ENCODE data around the gene PAMR1. TPM values are rescaled to one million over a fixed set of nuclear protein-coding genes. Genes with fewer than 3 reads are reported as not detected.

PAMR1 gene
- total RNA-seq, result not detected
- not detected for polyA plus RNA-seq

GRCh38 chr11:35525501-35526175 lies at the start of gene PAMR1:
Gene PAMR1, minus strand, starts transcription at chr11:35525616. Its CDS starts 31 bp downstream, at chr11:35525585.
- H3K4me3 Mint-ChIP-seq, result peak within 1 kb of the TSS in 2 of 8 donors; percentile 1 to 37
- CTCF ChIA-PET (ENCODE audit: partially characterized antibody), result no interaction called here

GRCh38 chr11:35571696-35572095 lies 46.3 kb upstream of the PAMR1 start:
- Mint-ChIP-seq H3K36me3 (no peaks in the 10 kb centered on the region), H3K4me1 (no peaks in the 10 kb centered on the region), H3K27ac (no peak overlapping the region), H3K4me3 (no peak overlapping the region), H3K9me3 (peaks cover 0 to 14% (median 5%) of the 10 kb centered on the region in 8 donors), H3K27me3 (peaks cover 18 to 26% of the 10 kb centered on the region in 2 donors)
- H3K27me3 ChIP-seq (ENCODE audit: insufficient read depth, low read length), result no peaks in the 10 kb centered on the region
- H3K4me3 ChIP-seq (ENCODE audit: low read length in 2 of 2), result no peak overlapping the region
- POLR2A ChIA-PET (ENCODE audit: partially characterized antibody), result no interaction called here
- DNase-seq, result no peak
- CTCF ChIA-PET (ENCODE audit: partially characterized antibody), result no interaction called here
- no peak overlapping the region for H3K27ac ChIP-seq (ENCODE audit: low read depth, low read length)
- no peaks in the 10 kb centered on the region for H3K36me3 ChIP-seq (ENCODE audit: insufficient read depth, low read length)
- H3K4me1 ChIP-seq (ENCODE audit: insufficient read depth, low read length), result no peaks in the 10 kb centered on the region
- intact Hi-C loops (cut with micrococcal nuclease), result no loop called here
- H3K9me3 ChIP-seq (ENCODE audit: control insufficient read depth in 1 of 2, low read length in 2 of 2), result no peaks in the 10 kb centered on the region

More at GRCh38 chr11:35525501-35526175, at the start of gene PAMR1:
- Histone ChIP-seq H3K27ac (ENCODE audit: low read depth, low read length) (no peak within 1 kb of the TSS), H3K36me3 (ENCODE audit: insufficient read depth, low read length) (no peaks in the 10 kb centered on the region), H3K27me3 (ENCODE audit: insufficient read depth, low read length) (peaks cover 22% of the 10 kb centered on the region), H3K4me3 (ENCODE audit: low read length in 2 of 2) (no peak within 1 kb of the TSS), H3K4me1 (ENCODE audit: insufficient read depth, low read length) (no peaks in the 10 kb centered on the region), H3K9me3 (ENCODE audit: control insufficient read depth in 1 of 2, low read length in 2 of 2) (no peaks in the 10 kb centered on the region)
- no peak for DNase-seq
- H3K27me3 Mint-ChIP-seq, result peaks cover 45 to 60% of the 10 kb centered on the region in 2 donors
- peaks cover 0 to 5% (median 4%) of the 10 kb centered on the region in 4 donors for H3K4me1 Mint-ChIP-seq
- H3K36me3 Mint-ChIP-seq, result no peaks in the 10 kb centered on the region
- POLR2A ChIA-PET (ENCODE audit: partially characterized antibody), result no interaction called here
- intact Hi-C loops (cut with micrococcal nuclease), result no loop called here
- no peaks in the 10 kb centered on the region for H3K9me3 Mint-ChIP-seq
- no peak within 1 kb of the TSS for H3K27ac Mint-ChIP-seq

GRCh38 chr11:35567737-35568465 lies 42.5 kb upstream of the PAMR1 start:
- Histone ChIP-seq H3K27me3 (ENCODE audit: insufficient read depth, low read length) (no peaks in the 10 kb centered on the region), H3K27ac (ENCODE audit: low read depth, low read length) (no peak overlapping the region), H3K4me1 (ENCODE audit: insufficient read depth, low read length) (no peaks in the 10 kb centered on the region), H3K36me3 (ENCODE audit: insufficient read depth, low read length) (no peaks in the 10 kb centered on the region), H3K4me3 (ENCODE audit: low read length in 2 of 2) (no peak overlapping the region), H3K9me3 (ENCODE audit: control insufficient read depth in 1 of 2, low read length in 2 of 2) (no peaks in the 10 kb centered on the region)
- ChIA-PET CTCF (ENCODE audit: partially characterized antibody) (no interaction called here), POLR2A (ENCODE audit: partially characterized antibody) (no interaction called here)
- Mint-ChIP-seq H3K9me3 (peaks cover 0 to 14% (median under 1%) of the 10 kb centered on the region in 8 donors), H3K4me3 (no peak overlapping the region), H3K4me1 (no peaks in the 10 kb centered on the region), H3K27ac (no peak overlapping the region), H3K36me3 (no peaks in the 10 kb centered on the region), H3K27me3 (peaks cover 13 to 25% of the 10 kb centered on the region in 2 donors)
- intact Hi-C loops (cut with micrococcal nuclease), result no loop called here
- no peak for DNase-seq

GRCh38 chr11:35566885-35567284 lies 41.5 kb upstream of the PAMR1 start:
- ChIA-PET POLR2A (ENCODE audit: partially characterized antibody) (no interaction called here), CTCF (ENCODE audit: partially characterized antibody) (no interaction called here)
- no peak for DNase-seq
- Histone ChIP-seq H3K9me3 (ENCODE audit: control insufficient read depth in 1 of 2, low read length in 2 of 2) (no peaks in the 10 kb centered on the region), H3K27me3 (ENCODE audit: insufficient read depth, low read length) (no peaks in the 10 kb centered on the region), H3K36me3 (ENCODE audit: insufficient read depth, low read length) (no peaks in the 10 kb centered on the region), H3K4me1 (ENCODE audit: insufficient read depth, low read length) (no peaks in the 10 kb centered on the region), H3K4me3 (ENCODE audit: low read length in 2 of 2) (no peak overlapping the region), H3K27ac (ENCODE audit: low read depth, low read length) (no peak overlapping the region)
- Mint-ChIP-seq H3K4me3 (no peak overlapping the region), H3K9me3 (peaks cover 0 to 14% (median under 1%) of the 10 kb centered on the region in 8 donors), H3K27me3 (peaks cover 13 to 22% of the 10 kb centered on the region in 2 donors), H3K36me3 (no peaks in the 10 kb centered on the region), H3K4me1 (no peaks in the 10 kb centered on the region), H3K27ac (no peak overlapping the region)
- intact Hi-C loops (cut with micrococcal nuclease), result no loop called here

- Mint-ChIP-seq H3K4me3 (no peak overlapping the region), H3K9me3 (peaks cover 0 to 14% (median under 1%) of the 10 kb centered on the region in 8 donors), H3K27ac (no peak overlapping the region), H3K36me3 (no peaks in the 10 kb centered on the region), H3K4me1 (no peaks in the 10 kb centered on the region), H3K27me3 (peaks cover 13 to 20% of the 10 kb centered on the region in 2 donors)
- ChIA-PET CTCF (ENCODE audit: partially characterized antibody) (interaction anchor here (1.2 kb wide), 1 partner anchor 256 kb away, joined by 3 read pairs; no protein-coding TSS in a partner anchor), POLR2A (ENCODE audit: partially characterized antibody) (no interaction called here)
- intact Hi-C loops (cut with micrococcal nuclease), result no loop called here
- Histone ChIP-seq H3K36me3 (ENCODE audit: insufficient read depth, low read length) (no peaks in the 10 kb centered on the region), H3K4me1 (ENCODE audit: insufficient read depth, low read length) (no peaks in the 10 kb centered on the region), H3K4me3 (ENCODE audit: low read length in 2 of 2) (no peak overlapping the region), H3K27me3 (ENCODE audit: insufficient read depth, low read length) (no peaks in the 10 kb centered on the region), H3K9me3 (ENCODE audit: control insufficient read depth in 1 of 2, low read length in 2 of 2) (no peaks in the 10 kb centered on the region), H3K27ac (ENCODE audit: low read depth, low read length) (no peak overlapping the region)
- no peak for DNase-seq
Observed at GRCh38 chr11:35566181-35566580, 40.8 kb upstream of the PAMR1 start.

- Histone ChIP-seq H3K27me3 (ENCODE audit: insufficient read depth, low read length) (no peaks in the 10 kb centered on the region), H3K4me1 (ENCODE audit: insufficient read depth, low read length) (no peaks in the 10 kb centered on the region), H3K36me3 (ENCODE audit: insufficient read depth, low read length) (no peaks in the 10 kb centered on the region), H3K4me3 (ENCODE audit: low read length in 2 of 2) (no peak overlapping the region), H3K9me3 (ENCODE audit: control insufficient read depth in 1 of 2, low read length in 2 of 2) (no peaks in the 10 kb centered on the region), H3K27ac (ENCODE audit: low read depth, low read length) (no peak overlapping the region)
- no peak overlapping the region for H3K27ac Mint-ChIP-seq
- H3K9me3 Mint-ChIP-seq, result peaks cover 0 to 9% (median 0%) of the 10 kb centered on the region in 8 donors
- no peaks in the 10 kb centered on the region for H3K36me3 Mint-ChIP-seq
- ChIA-PET POLR2A (ENCODE audit: partially characterized antibody) (no interaction called here), CTCF (ENCODE audit: partially characterized antibody) (no interaction called here)
- no peaks in the 10 kb centered on the region for H3K4me1 Mint-ChIP-seq
- no peak for DNase-seq
- intact Hi-C loops (cut with micrococcal nuclease), result no loop called here
- peaks cover 19 to 21% of the 10 kb centered on the region in 2 donors for H3K27me3 Mint-ChIP-seq
- H3K4me3 Mint-ChIP-seq, result no peak overlapping the region
Observed at GRCh38 chr11:35564245-35564595, 38.8 kb upstream of the PAMR1 start.

GRCh38 chr11:35563484-35564244 lies 38.2 kb upstream of the PAMR1 start:
- H3K4me1 ChIP-seq (ENCODE audit: insufficient read depth, low read length), result no peaks in the 10 kb centered on the region
- no peak overlapping the region for H3K4me3 ChIP-seq (ENCODE audit: low read length in 2 of 2)
- H3K36me3 Mint-ChIP-seq, result no peaks in the 10 kb centered on the region
- intact Hi-C loops (cut with micrococcal nuclease), result no loop called here
- CTCF ChIA-PET (ENCODE audit: partially characterized antibody), result interaction anchor here (0.9 kb wide), 1 partner anchor 15 kb away, joined by 3 read pairs; no protein-coding TSS in a partner anchor
- H3K9me3 Mint-ChIP-seq, result peaks cover 0 to 4% (median 0%) of the 10 kb centered on the region in 8 donors
- POLR2A ChIA-PET (ENCODE audit: partially characterized antibody), result no interaction called here
- H3K9me3 ChIP-seq (ENCODE audit: control insufficient read depth in 1 of 2, low read length in 2 of 2), result no peaks in the 10 kb centered on the region
- H3K4me3 Mint-ChIP-seq, result no peak overlapping the region
- no peak overlapping the region for H3K27ac Mint-ChIP-seq
- H3K36me3 ChIP-seq (ENCODE audit: insufficient read depth, low read length), result no peaks in the 10 kb centered on the region
- H3K4me1 Mint-ChIP-seq, result no peaks in the 10 kb centered on the region
- H3K27me3 ChIP-seq (ENCODE audit: insufficient read depth, low read length), result no peaks in the 10 kb centered on the region
- no peak for DNase-seq
- H3K27me3 Mint-ChIP-seq, result peaks cover 19 to 22% of the 10 kb centered on the region in 2 donors
- H3K27ac ChIP-seq (ENCODE audit: low read depth, low read length), result no peak overlapping the region
